ENCODE data around the gene CDC73. TPM values are rescaled to one million over a fixed set of nuclear protein-coding genes. Genes with fewer than 3 reads are reported as not detected.

The CDC73 gene
- total RNA-seq, 1 experiment from 2014 or later, result 63.2 TPM

DNA sequence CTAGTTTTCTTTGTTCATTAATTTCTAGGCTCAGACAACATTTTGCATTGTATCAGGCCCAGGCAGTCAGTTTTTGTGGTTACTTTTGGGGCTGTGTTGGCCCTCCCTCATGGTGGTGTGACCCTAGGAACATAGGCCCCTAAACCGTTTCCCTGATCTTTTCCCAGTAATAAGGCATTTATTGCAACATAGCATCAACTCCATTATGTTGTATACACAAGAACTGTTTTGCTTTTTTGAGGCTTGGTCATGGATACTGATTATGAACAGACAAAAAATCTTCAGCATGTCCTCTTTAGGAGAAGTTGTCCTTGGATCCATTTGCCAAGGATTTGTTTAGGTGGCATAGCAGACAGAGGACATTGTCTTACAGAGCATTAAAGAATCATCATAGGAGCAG lies 54.3 kb downstream of the CDC73 start:
- Histone ChIP-seq H2AFZ (ENCODE audit: low read depth, low read length, poor library complexity, severe bottlenecking) (no peak overlapping the region), H3K79me2 (ENCODE audit: insufficient read depth, low read length) (peaks cover 55% of the 10 kb centered on the region), H3K4me2 (ENCODE audit: low read length) (no peak overlapping the region), H3K27ac (ENCODE audit: low read depth, low read length) (no peak overlapping the region), H3K9me3 (ENCODE audit: control insufficient read depth in 1 of 2, insufficient read depth in 1 of 2, low read depth in 1 of 2, low read length in 2 of 2) (no peaks in the 10 kb centered on the region), H3K27me3 (ENCODE audit: insufficient read depth, low read length) (no peaks in the 10 kb centered on the region), H4K20me1 (ENCODE audit: insufficient read depth) (peaks cover 20% of the 10 kb centered on the region), H3K9me2 (ENCODE audit: insufficient read depth) (no peaks in the 10 kb centered on the region), H3K4me1 (ENCODE audit: control insufficient read depth in 1 of 2, insufficient read depth in 2 of 2, low read length in 2 of 2) (no peaks in the 10 kb centered on the region), H3K36me3 (ENCODE audit: control insufficient read depth in 1 of 2, insufficient read depth in 2 of 2, low read length in 2 of 2) (no peaks in the 10 kb centered on the region), H3K4me3 (replicated peaks in 1 of 2; ENCODE audit: low read depth in 1 of 2, low read length in 2 of 2) (no peak overlapping the region), H3K9ac (ENCODE audit: low read length) (no peak overlapping the region)
- POLR2A ChIA-PET, result no interaction called here
- DNase-seq (ENCODE audit: low read depth, low spot score), result no peak
- RAD21 ChIA-PET (ENCODE audit: low non-redundant PET in 1 of 2, low total read pairs in 2 of 2, uncharacterized antibody in 2 of 2, unreplicated experiment in 2 of 2), result no interaction called here
- no TSS peak for BruUV-seq (replicated peaks)
- TF ChIP-seq SRF (IDR thresholded peaks at IDR 0.05; ENCODE audit: low read depth) (no peak), ELF1 (IDR thresholded peaks at IDR 0.05; ENCODE audit: borderline replicate concordance, low read depth) (no peak), FOSL1 (IDR thresholded peaks at IDR 0.05; ENCODE audit: low read depth) (no peak), EZH2phosphoT487 (IDR thresholded peaks at IDR 0.05; ENCODE audit: borderline replicate concordance) (no peak), SP1 (IDR thresholded peaks at IDR 0.05; ENCODE audit: low read depth) (no peak), CEBPB (IDR thresholded peaks at IDR 0.05; ENCODE audit: low read depth) (no peak), ZFX (IDR thresholded peaks at IDR 0.05) (no peak)
- TF ChIP-seq, protein P1, sequence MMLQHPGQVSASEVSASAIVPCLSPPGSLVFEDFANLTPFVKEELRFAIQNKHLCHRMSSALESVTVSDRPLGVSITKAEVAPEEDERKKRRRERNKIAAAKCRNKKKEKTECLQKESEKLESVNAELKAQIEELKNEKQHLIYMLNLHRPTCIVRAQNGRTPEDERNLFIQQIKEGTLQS (IDR thresholded peaks at IDR 0.05), result no peak
- TF ChIP-seq, protein P2, sequence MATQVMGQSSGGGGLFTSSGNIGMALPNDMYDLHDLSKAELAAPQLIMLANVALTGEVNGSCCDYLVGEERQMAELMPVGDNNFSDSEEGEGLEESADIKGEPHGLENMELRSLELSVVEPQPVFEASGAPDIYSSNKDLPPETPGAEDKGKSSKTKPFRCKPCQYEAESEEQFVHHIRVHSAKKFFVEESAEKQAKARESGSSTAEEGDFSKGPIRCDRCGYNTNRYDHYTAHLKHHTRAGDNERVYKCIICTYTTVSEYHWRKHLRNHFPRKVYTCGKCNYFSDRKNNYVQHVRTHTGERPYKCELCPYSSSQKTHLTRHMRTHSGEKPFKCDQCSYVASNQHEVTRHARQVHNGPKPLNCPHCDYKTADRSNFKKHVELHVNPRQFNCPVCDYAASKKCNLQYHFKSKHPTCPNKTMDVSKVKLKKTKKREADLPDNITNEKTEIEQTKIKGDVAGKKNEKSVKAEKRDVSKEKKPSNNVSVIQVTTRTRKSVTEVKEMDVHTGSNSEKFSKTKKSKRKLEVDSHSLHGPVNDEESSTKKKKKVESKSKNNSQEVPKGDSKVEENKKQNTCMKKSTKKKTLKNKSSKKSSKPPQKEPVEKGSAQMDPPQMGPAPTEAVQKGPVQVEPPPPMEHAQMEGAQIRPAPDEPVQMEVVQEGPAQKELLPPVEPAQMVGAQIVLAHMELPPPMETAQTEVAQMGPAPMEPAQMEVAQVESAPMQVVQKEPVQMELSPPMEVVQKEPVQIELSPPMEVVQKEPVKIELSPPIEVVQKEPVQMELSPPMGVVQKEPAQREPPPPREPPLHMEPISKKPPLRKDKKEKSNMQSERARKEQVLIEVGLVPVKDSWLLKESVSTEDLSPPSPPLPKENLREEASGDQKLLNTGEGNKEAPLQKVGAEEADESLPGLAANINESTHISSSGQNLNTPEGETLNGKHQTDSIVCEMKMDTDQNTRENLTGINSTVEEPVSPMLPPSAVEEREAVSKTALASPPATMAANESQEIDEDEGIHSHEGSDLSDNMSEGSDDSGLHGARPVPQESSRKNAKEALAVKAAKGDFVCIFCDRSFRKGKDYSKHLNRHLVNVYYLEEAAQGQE (IDR thresholded peaks at IDR 0.05; ENCODE audit: low read depth), result no peak
- TF ChIP-seq, protein P3, sequence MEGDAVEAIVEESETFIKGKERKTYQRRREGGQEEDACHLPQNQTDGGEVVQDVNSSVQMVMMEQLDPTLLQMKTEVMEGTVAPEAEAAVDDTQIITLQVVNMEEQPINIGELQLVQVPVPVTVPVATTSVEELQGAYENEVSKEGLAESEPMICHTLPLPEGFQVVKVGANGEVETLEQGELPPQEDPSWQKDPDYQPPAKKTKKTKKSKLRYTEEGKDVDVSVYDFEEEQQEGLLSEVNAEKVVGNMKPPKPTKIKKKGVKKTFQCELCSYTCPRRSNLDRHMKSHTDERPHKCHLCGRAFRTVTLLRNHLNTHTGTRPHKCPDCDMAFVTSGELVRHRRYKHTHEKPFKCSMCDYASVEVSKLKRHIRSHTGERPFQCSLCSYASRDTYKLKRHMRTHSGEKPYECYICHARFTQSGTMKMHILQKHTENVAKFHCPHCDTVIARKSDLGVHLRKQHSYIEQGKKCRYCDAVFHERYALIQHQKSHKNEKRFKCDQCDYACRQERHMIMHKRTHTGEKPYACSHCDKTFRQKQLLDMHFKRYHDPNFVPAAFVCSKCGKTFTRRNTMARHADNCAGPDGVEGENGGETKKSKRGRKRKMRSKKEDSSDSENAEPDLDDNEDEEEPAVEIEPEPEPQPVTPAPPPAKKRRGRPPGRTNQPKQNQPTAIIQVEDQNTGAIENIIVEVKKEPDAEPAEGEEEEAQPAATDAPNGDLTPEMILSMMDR (IDR thresholded peaks at IDR 0.05 in 2 of 3, conservative IDR thresholded peaks at IDR 0.05 in 1 of 3; ENCODE audit: borderline replicate concordance in 1 of 3, insufficient read depth in 1 of 3, low read depth in 2 of 3, low read length in 2 of 3), result no peak
- no peak for ATAC-seq
- intact Hi-C loops (cut with micrococcal nuclease), result no loop called here
- CTCF ChIA-PET, result no interaction called here

All from HCT116 (cell line).